Endothelial cell of umbilical vein (primary cell): ENCODE data around the gene PHACTR1. TPM values are rescaled to one million over a fixed set of nuclear protein-coding genes. Genes with fewer than 3 reads are reported as not detected.

Source experiments
- BruUV-seq: library from RNA; stranded (reverse); fragments of 400-500 nt; replicated peaks from 2 replicates; lab custom pipeline; 2021; lab: Mats Ljungman, UMichigan
- CTCF ChIA-PET: fragments of 300-600, 350-600 bp; sonication (Branson Sonifier 250); formaldehyde crosslinking; loops from one replicate; lab custom pipeline; 2021; ENCODE audit warnings: antibody characterized with exemption, inconsistent platforms; lab: Charles Lee
- POLR2A ChIA-PET: fragments of 300-600, 350-600 bp; sonication (Branson Sonifier 250); formaldehyde crosslinking; loops from one replicate; lab custom pipeline; 2021; ENCODE audit warnings: antibody characterized with exemption, inconsistent platforms; lab: Charles Lee
- DNase-seq: peaks from one replicate; pipeline ENCODE4 v3.0.0-alpha.2; 2011; ENCODE audit warnings: low read depth, low spot score
- FAIRE-seq: peaks from 2 replicates; lab custom pipeline; 2011; peaks lifted over from hg19 to GRCh38; lab: Jason Lieb, UNC
- H2AFZ ChIP-seq: 2 replicates; pipeline ENCODE4 v1.6.0; 2012; ENCODE audit warnings: low read depth, low read length, control low read depth, inconsistent platforms
- H3K27ac ChIP-seq: 2 replicates; pipeline ENCODE4 v1.5.1; 2011; ENCODE audit warnings: low read depth, mild to moderate bottlenecking, control low read depth, low read length, moderate library complexity; ENCODE audit not compliant: insufficient read depth
- H3K27me3 ChIP-seq, 2 experiments: 2 replicates each; pipeline versions ENCODE4 v1.6.0 to v1.6.1; 2011; ENCODE audit warnings: low read length in 2 of 2, mixed read lengths in 1 of 2; ENCODE audit not compliant: control insufficient read depth in 2 of 2, insufficient read depth in 2 of 2
- H3K36me3 ChIP-seq, 2 experiments: 2 replicates in 1 of 2; 3 replicates in 1 of 2; pipeline ENCODE4 v1.5.1; 2011; ENCODE audit warnings: low read length in 2 of 2, mild to moderate bottlenecking in 1 of 2, moderate library complexity in 1 of 2; ENCODE audit not compliant: control insufficient read depth in 2 of 2, insufficient read depth in 2 of 2; ENCODE audit errors: extremely low read depth in 1 of 2
- H3K4me1 ChIP-seq: 3 replicates; pipeline ENCODE4 v1.5.1; 2011; ENCODE audit warnings: mild to moderate bottlenecking, low read length; ENCODE audit not compliant: control insufficient read depth, insufficient read depth; ENCODE audit errors: extremely low read depth
- H3K4me2 ChIP-seq: 2 replicates; pipeline ENCODE4 v1.6.1; 2011; ENCODE audit warnings: low read length, control low read depth, mixed read lengths; ENCODE audit not compliant: insufficient read depth
- H3K4me3 ChIP-seq, 3 experiments: fragments of 200-600 bp in 1 of 3; sonication (generic), shearing (Covaris generic) in 1 of 3; replicated peaks in 1 of 3; 2 replicates each; pipeline ENCODE4 v1.5.1; 2011 to 2016; ENCODE audit warnings: control low read depth in 3 of 3, low read length in 3 of 3, mild to moderate bottlenecking in 2 of 3, inconsistent platforms in 1 of 3, low read depth in 1 of 3, moderate library complexity in 1 of 3; ENCODE audit not compliant: insufficient read depth in 1 of 3
- H3K79me2 ChIP-seq: 2 replicates; pipeline ENCODE4 v1.6.0; 2012; ENCODE audit warnings: low read length, inconsistent platforms; ENCODE audit not compliant: control insufficient read depth, insufficient read depth
- H3K9ac ChIP-seq: replicated peaks from 2 replicates; pipeline ENCODE3; 2011; ENCODE audit warnings: low read length, control low read depth; ENCODE audit not compliant: insufficient read depth; ENCODE audit errors: extremely low read depth
- H3K9me1 ChIP-seq: replicated peaks from 3 replicates; pipeline ENCODE4 v1.6.0; 2011; ENCODE audit warnings: mild to moderate bottlenecking, low read length; ENCODE audit not compliant: control insufficient read depth, insufficient read depth; ENCODE audit errors: extremely low read depth
- H3K9me3 ChIP-seq: replicated peaks from 2 replicates; pipeline ENCODE4 v1.5.1; 2012; ENCODE audit warnings: low read length, inconsistent platforms; ENCODE audit not compliant: control insufficient read depth, insufficient read depth
- H4K20me1 ChIP-seq: replicated peaks from 2 replicates; pipeline ENCODE3; 2011; ENCODE audit warnings: mild to moderate bottlenecking, low read length; ENCODE audit not compliant: control insufficient read depth, insufficient read depth; ENCODE audit errors: extremely low read depth
- EZH2 ChIP-seq: IDR thresholded peaks from 2 replicates; pipeline ENCODE4 v1.6.1; 2012; ENCODE audit warnings: borderline replicate concordance, low read depth, mild to moderate bottlenecking, moderate library complexity, low read length, inconsistent platforms; ENCODE audit not compliant: severe bottlenecking
- FOS ChIP-seq: IDR thresholded peaks from 2 replicates; pipeline ENCODE4 v1.6.1; 2011; ENCODE audit warnings: mild to moderate bottlenecking, low read length, moderate library complexity, borderline replicate concordance; ENCODE audit not compliant: insufficient read depth
- GATA2 ChIP-seq: IDR thresholded peaks from 2 replicates; pipeline ENCODE4 v1.7.0; 2011; ENCODE audit warnings: low read depth, mild to moderate bottlenecking, moderate library complexity, mixed read lengths, low read length; ENCODE audit not compliant: insufficient read length, insufficient read depth
- JUN ChIP-seq: IDR thresholded peaks from 2 replicates; pipeline ENCODE4 v1.6.1; 2011; ENCODE audit warnings: borderline replicate concordance, low read depth; ENCODE audit not compliant: insufficient read length, insufficient read depth
- MYC ChIP-seq: IDR thresholded peaks from one replicate; pipeline ENCODE4 v1.6.1; 2011; ENCODE audit warnings: mild to moderate bottlenecking, low read depth, low read length
- POLR2A ChIP-seq: IDR thresholded peaks from 2 replicates; pipeline ENCODE4 v1.6.1; 2012; ENCODE audit warnings: low read depth, mild to moderate bottlenecking, control low read depth, low read length
- POLR2AphosphoS5 ChIP-seq: IDR thresholded peaks from 2 replicates; pipeline ENCODE4 v1.6.1; 2012; ENCODE audit warnings: low read depth, mild to moderate bottlenecking, control low read depth, low read length, moderate library complexity; ENCODE audit not compliant: insufficient read depth
- dilution Hi-C: fragments of 300-500 bp; cut with MboI; formaldehyde crosslinking; loops from one replicate; pipeline ENCODE4 v1.15.0; 2019; ENCODE audit warnings: low sequenced_read_pairs; ENCODE audit not compliant: extremely low pct_ligation_motif_present
- intact Hi-C: fragments of 100-400 bp; cut with micrococcal nuclease; formaldehyde crosslinking; loops from one replicate; pipeline ENCODE4 v1.10.0; 2022
- polyA plus RNA-seq, 4 experiments: library from polyadenylated mRNA; depleted of rRNA in 3 of 4; stranded (reverse) in 3 of 4; unstranded in 1 of 4; fragments of >200 nt; gene quantifications; 2 replicates each; pipeline versions ENCODE4 v1.2.1 to v1.2.3, GENCODE V29; 2011 to 2012; ENCODE audit warnings: missing spikeins in 1 of 4
- total RNA-seq: library from RNA; stranded (reverse); gene quantifications from 2 replicates; pipeline ENCODE4 v1.2.3, GENCODE V29; 2021
- TF ChIP-seq, protein P1 (sequence below): IDR thresholded peaks from 2 replicates; pipeline ENCODE4 v1.6.1; 2011; ENCODE audit not compliant: insufficient read depth, insufficient read length
- TF ChIP-seq, protein P2 (sequence below), 2 donors: IDR thresholded peaks; 1 replicate in 1 of 2; 2 replicates in 1 of 2; pipeline ENCODE4 v1.5.1; 2011; ENCODE audit warnings: low read length in 2 of 2, mild to moderate bottlenecking in 2 of 2, moderate library complexity in 2 of 2, control low read depth in 1 of 2, inconsistent platforms in 1 of 2, low read depth in 1 of 2; ENCODE audit not compliant: insufficient read depth in 1 of 2; ENCODE audit errors: extremely low read depth in 1 of 2

Gene PHACTR1
- total and polyA plus RNA-seq, 2 donors (not counting 3 experiments of a cell fraction or from before 2014, with no cell fraction given): 2.4 to 23.2 TPM

DNA sequence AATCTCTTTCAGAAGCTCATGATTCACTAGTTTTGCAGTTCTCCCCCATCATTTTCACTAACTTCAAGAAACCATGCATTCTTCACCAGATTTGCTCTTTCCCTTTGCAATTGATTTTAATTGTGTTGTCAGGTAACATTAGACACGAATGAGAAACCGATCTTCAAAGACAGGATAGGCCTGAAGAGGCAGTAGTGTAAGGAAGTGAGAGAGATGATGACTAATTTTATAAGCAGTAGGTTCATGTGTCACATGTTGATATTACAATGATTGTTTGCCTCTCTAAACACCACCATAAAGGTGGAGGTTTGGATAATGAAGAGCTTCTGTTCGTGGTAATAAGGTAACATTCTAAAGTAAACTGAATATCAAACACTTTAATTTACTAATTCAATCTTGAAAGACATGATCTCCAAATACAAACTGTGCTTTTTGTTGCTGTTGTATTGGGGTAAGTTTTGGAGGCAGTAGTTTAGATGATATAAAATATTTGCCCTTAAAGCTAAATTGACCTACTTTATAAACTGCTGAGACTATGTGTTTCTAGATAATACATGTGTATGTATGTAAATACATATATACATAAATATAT is 207.2 kb downstream of the PHACTR1 start:
- Histone ChIP-seq H3K9me3 (no peaks in the 10 kb centered on the region), H2AFZ (no peak overlapping the region), H3K36me3 (no peaks in the 10 kb centered on the region), H3K27ac (no peak overlapping the region), H3K9me1 (no peaks in the 10 kb centered on the region), H3K27me3 (peaks cover 0 to 5% of the 10 kb centered on the region in 2 experiments), H4K20me1 (no peaks in the 10 kb centered on the region), H3K4me3 (no peak overlapping the region), H3K9ac (no peak overlapping the region), H3K4me2 (no peak overlapping the region), H3K4me1 (no peaks in the 10 kb centered on the region), H3K79me2 (no peaks in the 10 kb centered on the region)
- ChIA-PET CTCF (no interaction called here), POLR2A (no interaction called here)
- intact Hi-C loops (no loop called here), dilution Hi-C loops (no loop called here)
- peak; percentile 20 for DNase-seq
- TF ChIP-seq FOS (peak; percentile 63), POLR2A (no peak), GATA2 (no peak), JUN (peak; percentile 22), POLR2AphosphoS5 (no peak), MYC (no peak), EZH2 (no peak)
- TF ChIP-seq, protein P1, sequence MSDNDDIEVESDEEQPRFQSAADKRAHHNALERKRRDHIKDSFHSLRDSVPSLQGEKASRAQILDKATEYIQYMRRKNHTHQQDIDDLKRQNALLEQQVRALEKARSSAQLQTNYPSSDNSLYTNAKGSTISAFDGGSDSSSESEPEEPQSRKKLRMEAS: no peak
- TF ChIP-seq, protein P2, sequence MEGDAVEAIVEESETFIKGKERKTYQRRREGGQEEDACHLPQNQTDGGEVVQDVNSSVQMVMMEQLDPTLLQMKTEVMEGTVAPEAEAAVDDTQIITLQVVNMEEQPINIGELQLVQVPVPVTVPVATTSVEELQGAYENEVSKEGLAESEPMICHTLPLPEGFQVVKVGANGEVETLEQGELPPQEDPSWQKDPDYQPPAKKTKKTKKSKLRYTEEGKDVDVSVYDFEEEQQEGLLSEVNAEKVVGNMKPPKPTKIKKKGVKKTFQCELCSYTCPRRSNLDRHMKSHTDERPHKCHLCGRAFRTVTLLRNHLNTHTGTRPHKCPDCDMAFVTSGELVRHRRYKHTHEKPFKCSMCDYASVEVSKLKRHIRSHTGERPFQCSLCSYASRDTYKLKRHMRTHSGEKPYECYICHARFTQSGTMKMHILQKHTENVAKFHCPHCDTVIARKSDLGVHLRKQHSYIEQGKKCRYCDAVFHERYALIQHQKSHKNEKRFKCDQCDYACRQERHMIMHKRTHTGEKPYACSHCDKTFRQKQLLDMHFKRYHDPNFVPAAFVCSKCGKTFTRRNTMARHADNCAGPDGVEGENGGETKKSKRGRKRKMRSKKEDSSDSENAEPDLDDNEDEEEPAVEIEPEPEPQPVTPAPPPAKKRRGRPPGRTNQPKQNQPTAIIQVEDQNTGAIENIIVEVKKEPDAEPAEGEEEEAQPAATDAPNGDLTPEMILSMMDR (IDR thresholded peaks at IDR 0.05; ENCODE audit: extremely low read depth in 1 of 2, insufficient read depth in 1 of 2, low read depth in 1 of 2, low read length in 2 of 2): no peak
- FAIRE-seq: peak; percentile 79
- BruUV-seq: no TSS peak
